Fibroblast of villous mesenchyme (primary cell): ENCODE measurements around the gene FLII. TPM values are rescaled to one million over a fixed set of nuclear protein-coding genes. Genes with fewer than 3 reads are reported as not detected.

Source experiments
- DNase-seq: peaks from one replicate; pipeline ENCODE4 v3.0.0-alpha.2; 2010; ENCODE audit warnings: low read depth
- H3K4me3 ChIP-seq: 2 replicates; pipeline ENCODE4 v1.5.1; 2011; ENCODE audit warnings: low read depth, mild to moderate bottlenecking, low read length
- total RNA-seq: library from RNA; depleted of rRNA; stranded (reverse); fragments of >200 nt; gene quantifications from 2 replicates; pipeline ENCODE4 v1.2.3, GENCODE V29; 2012
- TF ChIP-seq, protein P1 (sequence below): IDR thresholded peaks from 2 replicates; pipeline ENCODE4 v1.5.1; 2012; ENCODE audit warnings: low read depth, mild to moderate bottlenecking, low read length; ENCODE audit not compliant: insufficient read depth

FLII gene
- total RNA-seq, 1 donor = 244 TPM

DNA sequence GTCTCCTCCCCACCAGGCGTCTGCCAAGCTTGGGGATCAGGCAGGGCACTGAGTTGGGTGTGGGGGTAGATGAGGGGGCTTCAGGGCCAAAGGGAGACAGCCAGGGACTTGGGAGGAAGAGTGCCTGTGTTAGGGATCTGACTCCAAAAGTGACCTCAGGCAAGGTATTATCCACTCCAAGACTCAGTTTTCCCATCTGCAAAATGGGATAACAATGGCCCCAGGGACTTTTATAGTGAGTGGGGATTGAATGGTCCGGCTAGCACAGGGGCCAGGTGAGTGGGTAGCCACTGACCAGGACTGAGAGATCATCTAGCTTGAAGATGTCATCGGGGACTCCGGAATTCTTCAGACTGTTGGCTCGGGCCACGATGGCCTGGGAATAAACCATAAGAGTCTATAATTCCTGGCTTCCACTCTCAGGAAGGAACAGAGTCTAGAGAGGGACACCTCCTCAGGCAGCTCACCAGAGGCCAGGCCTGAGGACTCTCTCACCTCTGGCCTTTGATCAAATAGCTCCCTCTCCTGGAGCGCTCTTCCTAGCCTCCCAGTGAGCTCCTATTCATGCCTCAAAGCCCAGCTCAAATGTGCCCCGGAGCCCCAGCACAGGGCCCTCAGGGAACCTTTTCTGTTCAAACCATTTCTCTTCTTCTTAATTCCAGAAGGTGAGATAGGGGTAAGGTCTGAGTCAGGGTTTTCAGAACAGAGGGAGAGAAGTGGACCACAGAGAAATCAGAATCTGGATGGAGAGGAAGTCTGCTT is 3.5 kb downstream of the FLII start:
- no peak for DNase-seq
- H3K4me3 ChIP-seq = no peak overlapping the region
- TF ChIP-seq, protein P1, sequence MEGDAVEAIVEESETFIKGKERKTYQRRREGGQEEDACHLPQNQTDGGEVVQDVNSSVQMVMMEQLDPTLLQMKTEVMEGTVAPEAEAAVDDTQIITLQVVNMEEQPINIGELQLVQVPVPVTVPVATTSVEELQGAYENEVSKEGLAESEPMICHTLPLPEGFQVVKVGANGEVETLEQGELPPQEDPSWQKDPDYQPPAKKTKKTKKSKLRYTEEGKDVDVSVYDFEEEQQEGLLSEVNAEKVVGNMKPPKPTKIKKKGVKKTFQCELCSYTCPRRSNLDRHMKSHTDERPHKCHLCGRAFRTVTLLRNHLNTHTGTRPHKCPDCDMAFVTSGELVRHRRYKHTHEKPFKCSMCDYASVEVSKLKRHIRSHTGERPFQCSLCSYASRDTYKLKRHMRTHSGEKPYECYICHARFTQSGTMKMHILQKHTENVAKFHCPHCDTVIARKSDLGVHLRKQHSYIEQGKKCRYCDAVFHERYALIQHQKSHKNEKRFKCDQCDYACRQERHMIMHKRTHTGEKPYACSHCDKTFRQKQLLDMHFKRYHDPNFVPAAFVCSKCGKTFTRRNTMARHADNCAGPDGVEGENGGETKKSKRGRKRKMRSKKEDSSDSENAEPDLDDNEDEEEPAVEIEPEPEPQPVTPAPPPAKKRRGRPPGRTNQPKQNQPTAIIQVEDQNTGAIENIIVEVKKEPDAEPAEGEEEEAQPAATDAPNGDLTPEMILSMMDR = no peak

DNA sequence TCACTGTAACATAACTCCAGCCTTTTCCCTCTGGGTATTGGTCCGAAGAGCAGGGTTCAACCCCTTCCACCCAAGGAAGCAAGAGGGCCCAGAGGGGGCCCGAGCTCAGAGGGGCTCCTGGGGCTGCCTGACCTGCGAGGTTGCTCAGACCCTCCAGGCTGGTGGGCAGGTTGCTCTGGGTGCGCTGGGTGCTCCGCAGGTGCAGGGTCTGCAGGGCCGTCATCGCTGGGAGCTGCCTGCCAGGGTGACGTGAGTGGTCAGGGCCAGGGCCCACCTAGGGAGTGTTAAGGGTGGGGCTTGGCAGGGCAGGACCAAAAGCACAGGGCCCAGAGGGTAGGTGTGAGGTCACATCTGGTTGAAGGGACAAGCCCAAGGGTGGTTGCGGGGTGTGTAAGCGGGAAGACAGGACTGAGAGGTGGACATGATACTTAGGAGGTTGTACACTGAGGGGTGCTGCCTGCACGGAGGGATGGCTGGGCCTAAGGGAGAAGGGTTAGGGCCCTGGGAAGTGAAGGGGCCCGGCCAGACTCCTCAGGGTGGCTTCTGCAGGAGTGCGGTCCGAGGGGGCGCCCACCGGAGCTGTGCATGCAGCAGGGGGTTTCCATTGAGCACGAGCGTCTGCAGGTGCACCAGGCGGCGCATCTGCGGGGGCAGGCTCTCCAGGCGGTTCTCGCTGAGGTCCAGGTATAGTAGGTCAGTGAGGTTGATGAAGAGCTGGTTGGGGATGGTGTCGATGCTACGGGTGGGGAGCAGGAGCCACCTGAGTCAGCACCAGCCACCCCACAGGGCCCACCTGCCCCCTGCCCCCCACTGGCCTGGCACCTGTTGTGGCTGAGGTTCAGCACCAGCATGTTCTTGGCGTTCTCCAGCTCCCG is 4.4 kb downstream of the FLII start:
- TF ChIP-seq, protein P1 = no peak

GRCh38 chr17:18253187-18253884 is 5.2 kb downstream of the FLII start:
- TF ChIP-seq, protein P1 = no peak
- no peak overlapping the region for H3K4me3 ChIP-seq
- no peak for DNase-seq

More for the DNA sequence above, 4.4 kb downstream of the FLII start:
- DNase-seq = no peak
- no peak overlapping the region for H3K4me3 ChIP-seq

DNA sequence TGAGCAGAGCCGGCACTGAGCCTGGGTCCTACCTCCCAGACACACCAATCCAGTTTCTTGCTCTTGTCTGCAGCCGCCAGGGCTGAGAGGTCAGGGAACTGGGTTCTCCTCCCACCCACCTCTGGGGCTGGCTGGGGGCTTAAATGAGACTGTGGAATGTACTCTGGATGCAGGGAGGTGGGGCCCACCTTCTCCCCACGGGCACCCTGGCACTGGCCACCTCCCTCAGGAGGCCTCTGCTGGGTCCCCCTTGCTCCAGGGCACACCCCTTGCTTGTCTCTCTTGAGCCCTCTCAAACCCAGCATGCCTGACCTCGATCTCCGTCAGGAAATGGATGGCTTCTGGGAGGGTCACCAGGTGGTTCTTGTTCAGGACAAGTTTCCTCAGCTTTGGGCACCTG is 6.4 kb downstream of the FLII start:
- no peak for DNase-seq
- TF ChIP-seq, protein P1 = no peak
- no peak overlapping the region for H3K4me3 ChIP-seq

DNA sequence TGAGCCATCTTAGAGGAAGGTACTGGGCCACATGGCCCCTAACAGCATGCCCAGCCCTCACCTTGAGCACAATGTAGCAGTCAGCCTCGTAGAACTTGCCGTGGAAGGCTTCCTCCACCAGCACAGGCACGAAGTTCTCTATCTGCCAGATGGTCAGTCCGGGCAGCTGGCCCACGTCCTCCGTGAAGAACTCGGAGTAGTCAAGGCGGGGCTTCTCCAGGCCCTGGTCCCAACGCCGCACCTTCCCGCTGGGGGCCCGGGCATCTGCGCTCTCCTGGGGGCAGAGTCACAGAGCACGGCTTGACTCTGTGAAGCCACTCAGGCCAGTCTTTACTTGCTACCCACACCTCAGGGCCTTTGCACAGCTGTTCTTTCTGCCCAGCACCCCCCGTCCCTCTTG is 7.3 kb downstream of the FLII start:
- TF ChIP-seq, protein P1 = no peak
- DNase-seq = no peak
- H3K4me3 ChIP-seq = no peak overlapping the region

DNA sequence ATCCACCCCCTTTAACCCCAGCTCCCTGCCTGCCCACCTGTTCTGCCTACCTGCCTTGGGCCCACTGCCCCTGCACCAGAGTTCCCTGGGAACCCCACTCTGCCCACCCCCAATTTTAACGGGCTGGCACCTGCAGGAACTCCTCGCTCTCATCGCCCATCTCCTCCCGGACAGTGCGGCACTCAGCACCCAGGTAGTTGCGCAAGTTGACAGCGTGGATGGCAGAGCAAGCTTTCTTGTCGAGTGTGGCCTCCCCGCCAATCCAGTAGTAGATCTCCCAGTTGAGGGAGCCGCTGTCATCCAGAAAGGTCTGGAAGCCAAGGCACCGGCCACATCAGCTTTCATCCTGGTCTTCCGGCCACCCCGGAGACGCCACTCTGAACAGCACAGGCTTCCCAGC is 7.8 kb downstream of the FLII start:
- DNase-seq = no peak
- no peak overlapping the region for H3K4me3 ChIP-seq
- TF ChIP-seq, protein P1 = no peak
